SK-N-MC (cell line): ENCODE data around the gene PYDC2.

ENCODE experiments used
- EZH2 ChIP-seq: fragments of 200-600 bp; sonication (generic); IDR thresholded peaks from one replicate; pipeline ENCODE4 v1.6.1; 2017; ENCODE audit warnings: antibody characterized with exemption
- FOXP2 ChIP-seq: optimal IDR thresholded peaks from 2 replicates; pipeline ENCODE3; 2011; ENCODE audit warnings: mild to moderate bottlenecking, moderate library complexity; ENCODE audit not compliant: insufficient read depth; ENCODE audit errors: extremely low read length, control extremely low read depth
- POLR2AphosphoS5 ChIP-seq: IDR thresholded peaks from 2 replicates; pipeline ENCODE4 v1.6.1; 2012; ENCODE audit warnings: mild to moderate bottlenecking, low read depth, low read length, borderline replicate concordance

- no peak for TF ChIP-seq EZH2
- no peak for TF ChIP-seq POLR2AphosphoS5
- no peak for TF ChIP-seq FOXP2
Observed at GRCh38 chr3:191492601-191493000, 31.6 kb downstream of the PYDC2 start.
